Right renal cortex interstitium (tissue), 3 donors: ENCODE results near the gene HS2ST1. TPM values are rescaled to one million over a fixed set of nuclear protein-coding genes. Genes with fewer than 3 reads are reported as not detected.
"Not testable (repeated sequence)": the region's sequence is repeated elsewhere in the genome, so short reads cannot be mapped to it uniquely, and the experiment has no call there.

Experiments
- DNase-seq, 3 donors: peaks; one replicate each; pipeline ENCODE4 v3.0.0-alpha.2; 2013; ENCODE audit warnings: low read depth in 3 of 3, low spot score in 2 of 3
- polyA plus RNA-seq, 3 donors: library from polyadenylated mRNA; unstranded; fragments of 120-200 nt; gene quantifications; one replicate each; pipeline ENCODE4 v1.2.1, GENCODE V29; 2013; ENCODE audit not compliant: insufficient read length in 3 of 3

Gene HS2ST1
- polyA plus RNA-seq, 3 donors: 45.6 to 52.2 (median 49.6) TPM

DNA sequence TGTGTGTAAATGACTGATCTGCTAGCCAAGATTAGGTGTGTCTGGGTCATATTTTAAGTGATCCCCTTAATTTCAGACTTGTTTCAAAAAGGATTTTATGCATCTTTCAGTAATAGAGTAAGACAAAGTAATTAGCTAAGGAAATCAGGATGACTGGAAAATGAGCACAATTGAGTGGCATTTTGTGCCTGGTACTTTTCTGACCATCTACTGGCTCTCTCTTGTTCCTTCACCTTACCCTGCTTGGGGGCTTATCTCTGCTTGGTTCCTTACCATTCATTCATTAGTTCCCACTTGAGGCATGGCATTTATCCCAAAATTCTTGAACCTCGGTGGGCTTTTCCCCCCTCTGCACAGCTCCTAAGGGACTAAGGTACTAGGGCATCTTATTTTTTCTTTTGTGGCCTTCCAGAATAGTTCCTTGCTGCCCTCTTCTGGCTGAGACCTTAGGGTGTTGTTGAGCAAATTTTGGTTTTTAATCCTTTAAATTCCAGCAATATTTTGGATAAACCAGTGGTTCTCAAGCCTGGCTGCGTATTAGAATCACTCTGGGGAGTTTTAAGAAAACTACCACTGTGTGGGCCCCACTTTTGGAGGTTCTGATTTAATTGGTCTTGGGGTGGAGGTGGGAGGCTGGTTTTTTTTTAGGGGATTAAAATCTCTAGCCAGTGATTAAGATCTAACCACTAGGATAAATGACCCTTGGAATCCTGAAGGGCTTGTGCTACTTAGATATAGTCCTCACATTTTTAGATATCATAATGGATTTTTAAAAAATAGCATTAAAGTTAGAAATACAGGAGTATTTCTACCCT lies 50.8 kb downstream of the HS2ST1 start:
- no peak for DNase-seq

GRCh38 chr1:86965827-86966182 lies 51.4 kb downstream of the HS2ST1 start:
- DNase-seq: no peak

GRCh38 chr1:86970938-86971337 lies 56.5 kb downstream of the HS2ST1 start:
- no peak for DNase-seq

DNA sequence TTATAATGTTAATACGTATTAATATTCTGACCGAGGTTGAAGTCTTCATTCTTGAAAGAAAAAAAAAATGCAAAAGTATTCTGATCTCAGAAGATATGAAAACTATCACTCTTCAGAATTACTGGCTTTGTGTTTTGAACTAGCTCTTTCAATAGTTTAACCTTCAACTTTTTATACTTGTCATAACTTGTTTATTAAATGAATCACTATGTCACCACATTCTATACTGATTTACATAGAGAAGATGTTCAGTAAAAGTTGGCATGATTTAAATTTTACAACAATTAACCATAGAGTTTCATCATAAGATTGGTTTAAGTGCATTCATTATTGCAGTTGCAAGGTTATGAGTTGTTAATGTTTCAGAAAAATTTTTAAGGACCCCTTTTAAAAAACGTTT lies 57.3 kb downstream of the HS2ST1 start:
- no peak for DNase-seq

- no peak for DNase-seq
Observed at GRCh38 chr1:86972262-86972661, 57.8 kb downstream of the HS2ST1 start.

GRCh38 chr1:86975993-86976550 lies 61.6 kb downstream of the HS2ST1 start:
- no peak for DNase-seq

GRCh38 chr1:86976664-86977063 lies 62.2 kb downstream of the HS2ST1 start:
- DNase-seq: no peak

- DNase-seq: no peak
Observed at GRCh38 chr1:86981482-86982213, 67.2 kb downstream of the HS2ST1 start.

DNA sequence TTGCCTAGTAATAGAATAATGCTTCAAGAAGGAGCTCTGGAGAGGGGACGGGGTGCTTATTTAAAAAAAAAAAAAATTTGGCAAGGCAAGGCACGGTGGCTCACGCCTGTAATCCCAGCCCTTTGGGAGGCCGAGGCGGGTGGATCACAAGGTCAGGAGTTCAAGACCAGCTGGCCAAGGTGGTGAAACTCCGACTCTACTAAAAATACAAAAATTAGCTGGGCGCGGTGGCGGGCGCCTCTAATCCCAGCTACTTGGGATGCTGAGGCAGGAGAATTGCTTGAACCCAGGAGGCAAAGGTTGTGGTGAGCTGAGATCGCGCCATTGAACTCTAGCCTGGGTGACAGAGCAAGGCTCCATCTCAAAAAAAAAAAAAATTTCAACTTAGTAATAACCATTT lies 69.2 kb downstream of the HS2ST1 start:
- not testable (repeated sequence) for DNase-seq

GRCh38 chr1:86987446-86987845 lies 73.0 kb downstream of the HS2ST1 start:
- DNase-seq: no peak

- DNase-seq: no peak
Observed at GRCh38 chr1:86988835-86989234, 74.4 kb downstream of the HS2ST1 start.

DNA sequence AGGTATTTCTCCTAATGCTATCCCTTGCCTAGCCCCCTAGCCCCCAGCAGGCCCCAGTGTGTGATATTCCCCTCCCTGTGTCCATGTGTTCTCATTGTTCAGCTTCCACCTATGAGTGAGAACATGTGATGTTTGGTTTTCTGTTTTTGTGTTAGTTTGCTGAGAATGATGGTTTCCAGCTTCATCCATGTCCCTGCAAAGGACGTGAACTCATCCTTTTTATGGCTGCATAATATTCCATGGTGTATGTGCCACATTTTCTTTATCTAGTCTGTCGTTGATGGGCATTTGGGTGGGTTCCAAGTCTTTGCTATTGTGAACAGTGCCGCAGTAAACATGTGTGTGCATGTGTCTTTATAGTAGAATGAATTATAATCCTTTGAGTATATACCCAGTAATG lies 75.3 kb downstream of the HS2ST1 start:
- not testable (repeated sequence) for DNase-seq

GRCh38 chr1:86990826-86991225 lies 76.4 kb downstream of the HS2ST1 start:
- DNase-seq: no peak

DNA sequence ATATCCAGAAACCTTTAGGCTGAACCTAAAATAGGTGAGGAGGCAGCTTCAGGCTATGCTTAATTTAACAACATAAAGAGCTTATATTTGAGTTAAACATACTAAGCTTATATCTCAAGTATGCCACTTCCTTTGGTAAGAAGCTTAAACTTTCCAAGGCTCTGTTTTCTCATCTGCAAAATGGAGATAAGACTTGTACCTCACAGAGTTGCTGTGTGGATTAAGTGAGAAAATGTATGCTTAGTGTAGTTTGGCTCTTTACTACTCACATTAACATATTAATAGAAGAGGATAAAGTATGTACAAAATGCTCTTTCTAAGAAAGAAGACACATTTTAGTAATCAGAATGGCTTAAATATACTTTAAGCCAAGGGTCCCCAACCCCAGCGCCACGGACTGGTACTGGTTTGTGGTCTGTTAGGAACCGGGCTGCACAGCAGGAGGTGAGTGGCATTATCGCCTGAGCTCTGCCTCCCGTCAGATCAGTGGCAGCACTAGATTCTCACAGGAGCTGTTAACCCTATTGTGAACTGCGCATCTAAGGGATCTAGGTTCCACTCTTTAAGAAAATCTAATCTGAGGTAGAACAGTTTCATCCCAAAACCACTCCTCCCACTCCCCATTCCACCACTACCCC lies 77.2 kb downstream of the HS2ST1 start:
- no peak for DNase-seq

- no peak for DNase-seq
Observed at GRCh38 chr1:86992861-86993260, 78.4 kb downstream of the HS2ST1 start.

GRCh38 chr1:86993269-86993985 lies 79.0 kb downstream of the HS2ST1 start:
- DNase-seq: no peak

GRCh38 chr1:86994061-86994460 lies 79.6 kb downstream of the HS2ST1 start:
- no peak for DNase-seq

DNA sequence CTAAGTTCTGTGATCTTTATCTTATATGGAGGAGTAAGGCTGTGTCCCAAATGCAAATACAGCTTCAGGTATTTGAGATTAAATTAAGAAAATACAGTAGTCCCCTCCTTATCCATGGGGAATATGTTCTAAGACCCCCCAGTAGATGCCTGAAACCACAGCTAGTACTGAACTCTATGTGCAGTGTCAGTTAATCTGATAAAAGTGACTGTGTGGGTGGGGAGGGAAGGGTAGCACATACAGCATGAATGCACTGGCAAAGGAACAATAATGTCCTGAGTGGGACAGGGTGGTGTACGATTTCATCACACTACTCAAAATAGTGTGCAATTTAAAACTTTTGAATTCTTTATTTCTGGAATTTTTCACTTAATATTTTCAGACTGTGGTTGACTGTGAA lies 83.1 kb downstream of the HS2ST1 start:
- DNase-seq: no peak

GRCh38 chr1:86998280-86998679 lies 83.8 kb downstream of the HS2ST1 start:
- DNase-seq: no peak

DNA sequence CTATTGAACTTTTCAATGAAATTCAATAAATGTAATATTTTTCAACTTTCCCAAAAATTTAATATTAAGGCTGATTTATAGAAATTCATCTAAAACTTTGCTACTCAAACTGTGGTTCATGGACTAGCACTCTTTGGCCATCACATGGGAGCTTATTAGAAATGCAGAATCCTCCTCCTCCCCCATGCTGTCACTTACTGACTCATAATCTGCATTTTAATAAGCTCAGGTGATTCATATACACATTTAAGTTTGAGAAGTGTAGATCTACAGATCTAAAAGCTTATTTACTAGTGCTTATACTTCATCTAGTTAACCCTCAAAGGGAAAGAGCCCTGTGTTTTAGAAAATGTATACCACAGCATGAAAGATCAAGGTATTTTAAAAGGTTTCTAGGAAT lies 84.3 kb downstream of the HS2ST1 start:
- DNase-seq: no peak

- DNase-seq: no peak
Observed at GRCh38 chr1:87000460-87000859, 86.0 kb downstream of the HS2ST1 start.
